Lower leg skin (tissue), 4 donors: ENCODE results near the gene CDKAL1. TPM values are rescaled to one million over a fixed set of nuclear protein-coding genes. Genes with fewer than 3 reads are reported as not detected.

Source experiments
- DNase-seq, 2 donors: peaks; one replicate each; pipeline ENCODE4 v3.0.0-alpha.2; 2019; ENCODE audit warnings: low spot score in 2 of 2
- H3K4me3 ChIP-seq: fragments of 200-600 bp; sonication (generic); 2 replicates; pipeline ENCODE4 v1.5.1; 2017; ENCODE audit warnings: mild to moderate bottlenecking, low read depth; ENCODE audit not compliant: poor library complexity, severe bottlenecking
- CTCF ChIP-seq, 3 donors: fragments of 450-650 bp; IDR thresholded peaks; one replicate each; pipeline ENCODE4 v1.5.1; 2016; ENCODE audit warnings: antibody characterized with exemption in 3 of 3, mild to moderate bottlenecking in 3 of 3, moderate library complexity in 2 of 3
- POLR2A ChIP-seq, 2 donors: fragments of 450-650 bp; IDR thresholded peaks; one replicate each; pipeline ENCODE4 v1.6.1; 2016 to 2017; ENCODE audit warnings: antibody characterized with exemption in 2 of 2, mild to moderate bottlenecking in 1 of 2, moderate library complexity in 1 of 2
- WGBS, 2 donors: methylation state at CpG; one replicate each; pipeline ENCODE4 v1.1.5; 2018; 5-methylcytosine and 5-hydroxymethylcytosine counted together
- intact Hi-C: fragments of 100-400 bp; cut with DNase I; formaldehyde crosslinking; loops from one replicate; pipeline ENCODE4 v1.15.0; 2023; ENCODE audit warnings: low total_unique reads
- total RNA-seq, 4 donors: library from RNA; depleted of rRNA; stranded (reverse); fragments of >200 nt; gene quantifications; one replicate each; pipeline ENCODE4 v1.1.0, GENCODE V29; 2016

The CDKAL1 gene
- total RNA-seq, 4 donors from 2014 or later, result 10.3 to 18.0 (median 11.6) TPM

- DNase-seq, result no peak
- intact Hi-C loops, result no loop called here
- no peak overlapping the region for H3K4me3 ChIP-seq
- TF ChIP-seq POLR2A (IDR thresholded peaks at IDR 0.05) (no peak), CTCF (IDR thresholded peaks at IDR 0.05) (no peak)
- WGBS, 2 donors, result 80 to 87% methylated on average over 7 of the region's 7 CpGs
These were observed 505.7 kb downstream of the CDKAL1 start for GRCh38 chr6:21039926-21040325.

- TF ChIP-seq CTCF (IDR thresholded peaks at IDR 0.05) (no peak), POLR2A (IDR thresholded peaks at IDR 0.05) (no peak)
- 88 to 94% methylated on average over 5 of the region's 5 CpGs for whole genome bisulfite sequencing, 2 donors
- H3K4me3 ChIP-seq, result no peak overlapping the region
- DNase-seq, result no peak
- intact Hi-C loops, result no loop called here
These were observed 511.0 kb downstream of the CDKAL1 start for GRCh38 chr6:21045135-21045700.

GRCh38 chr6:21046276-21046675 is 512.0 kb downstream of the CDKAL1 start:
- H3K4me3 ChIP-seq, result no peak overlapping the region
- no peak for DNase-seq
- TF ChIP-seq POLR2A (IDR thresholded peaks at IDR 0.05), result no peak
- no peak for TF ChIP-seq CTCF (IDR thresholded peaks at IDR 0.05)
- intact Hi-C loops, result no loop called here
- WGBS, 2 donors, result 87 to 95% methylated on average over 3 to 6 of the region's 6 CpGs

GRCh38 chr6:21048047-21048446 is 513.8 kb downstream of the CDKAL1 start:
- intact Hi-C loops, result no loop called here
- DNase-seq, result no peak
- whole genome bisulfite sequencing, 2 donors, result 89 to 95% methylated on average over 2 of the region's 2 CpGs
- TF ChIP-seq CTCF (IDR thresholded peaks at IDR 0.05), result no peak
- TF ChIP-seq POLR2A (IDR thresholded peaks at IDR 0.05), result no peak
- no peak overlapping the region for H3K4me3 ChIP-seq

- no peak for DNase-seq
- intact Hi-C loops, result no loop called here
- no peak overlapping the region for H3K4me3 ChIP-seq
- TF ChIP-seq POLR2A (IDR thresholded peaks at IDR 0.05) (no peak), CTCF (IDR thresholded peaks at IDR 0.05) (no peak)
These were observed 514.9 kb downstream of the CDKAL1 start for GRCh38 chr6:21049148-21049547.

GRCh38 chr6:21049572-21049971 is 515.3 kb downstream of the CDKAL1 start:
- no peak overlapping the region for H3K4me3 ChIP-seq
- intact Hi-C loops, result no loop called here
- TF ChIP-seq POLR2A (IDR thresholded peaks at IDR 0.05), result no peak
- no peak for TF ChIP-seq CTCF (IDR thresholded peaks at IDR 0.05)
- no peak for DNase-seq
